ENCODE results near the gene SLC30A4. TPM values are rescaled to one million over a fixed set of nuclear protein-coding genes. Genes with fewer than 3 reads are reported as not detected.

Gene SLC30A4
- total and polyA plus RNA-seq, 2 experiments from 2014 or later: not detected

DNA sequence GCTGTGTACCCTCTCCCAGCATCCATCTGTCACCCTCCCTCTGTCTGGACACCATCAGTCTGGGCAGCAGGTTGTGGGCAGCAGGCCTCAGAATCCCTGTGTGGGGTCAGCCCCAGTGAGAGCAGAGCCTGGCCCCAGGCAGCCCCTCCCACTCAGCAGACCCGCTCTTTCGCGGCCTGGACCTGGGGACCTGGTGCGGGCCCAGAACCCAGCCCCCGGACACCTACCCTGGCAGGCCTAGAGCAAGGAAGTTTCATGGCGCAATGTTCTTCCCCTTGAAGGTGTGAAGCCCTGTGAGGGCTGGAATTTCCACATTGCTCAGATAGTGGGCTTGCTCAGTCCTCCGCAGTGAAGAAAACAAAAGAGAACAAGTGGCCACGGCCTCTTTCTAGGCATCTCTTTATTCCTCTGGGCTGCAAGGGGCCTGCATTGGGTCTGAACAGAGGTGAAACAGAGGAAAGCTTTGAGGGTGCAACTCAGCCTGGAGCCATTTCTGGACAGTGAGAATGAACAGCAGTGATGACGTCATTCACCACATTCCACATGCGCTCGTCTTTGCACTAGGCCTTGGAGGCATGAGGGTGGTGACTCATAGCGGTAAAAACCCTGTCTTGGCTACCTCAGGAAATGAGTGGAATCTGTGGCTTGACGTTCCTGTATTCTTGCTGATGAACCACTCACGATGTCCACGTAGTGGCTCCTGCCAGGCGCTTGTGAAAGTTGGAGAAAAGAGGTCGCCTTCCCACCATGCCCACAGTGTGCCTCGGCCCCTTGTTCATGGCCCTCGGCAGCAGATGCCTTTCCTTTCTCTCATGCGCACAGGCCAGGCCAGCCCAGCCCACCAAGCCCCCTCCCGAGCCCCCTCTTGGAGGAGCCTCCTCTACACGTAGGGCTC lies 66.1 kb downstream of the SLC30A4 start:
- DNase-seq (ENCODE audit: low spot score): no peak
- Histone ChIP-seq H3K4me3 (no peak overlapping the region), H4K20me1 (replicated peaks; ENCODE audit: insufficient read depth) (peaks cover 9% of the 10 kb centered on the region; the same call in 1 of the 2 replicates), H3K79me2 (replicated peaks; ENCODE audit: insufficient read depth) (no peaks in the 10 kb centered on the region), H3K4me2 (no peak overlapping the region), H2AFZ (no peak overlapping the region), H3F3A (replicated peaks; ENCODE audit: low read depth) (no peaks in the 10 kb centered on the region), H3K36me3 (ENCODE audit: insufficient read depth) (no peaks in the 10 kb centered on the region), H3K27me3 (ENCODE audit: insufficient read depth) (peaks cover 29% of the 10 kb centered on the region), H3K9me2 (ENCODE audit: insufficient read depth) (no peaks in the 10 kb centered on the region), H3K27ac (ENCODE audit: low read depth) (no peak overlapping the region), H3K4me1 (ENCODE audit: insufficient read depth) (peaks cover 5% of the 10 kb centered on the region; the same call in 1 of the 2 replicates)
- Mint-ChIP-seq H3K4me1 (peaks cover 12% of the 10 kb centered on the region; the same call in 2 of the 3 replicates), H3K9me3 (peaks cover 29% of the 10 kb centered on the region), H3K36me3 (ENCODE audit: low read depth) (peaks cover 12% of the 10 kb centered on the region; the same call in 2 of the 3 replicates), H3K4me3 (no peak overlapping the region), H3K27me3 (ENCODE audit: insufficient read depth, low read depth, poor library complexity) (peaks cover 20% of the 10 kb centered on the region), H3K27ac (no peak overlapping the region)
- no peak for ATAC-seq
- TF ChIP-seq EZH2 (IDR thresholded peaks at IDR 0.05; ENCODE audit: low read depth, unreplicated experiment) (no peak), CTCF (conservative IDR thresholded peaks at IDR 0.05; ENCODE audit: low read depth in 2 of 2) (no peak), ZNF462 (CRISPR knock-in tag; IDR thresholded peaks at IDR 0.05) (no peak), ZNF331 (CRISPR knock-in tag; IDR thresholded peaks at IDR 0.05; ENCODE audit: low read depth) (no peak), STAT1 (IDR thresholded peaks at IDR 0.05; ENCODE audit: unreplicated experiment) (no peak), POLR2AphosphoS5 (IDR thresholded peaks at IDR 0.05; ENCODE audit: low read depth) (no peak), ZNF114 (CRISPR knock-in tag; IDR thresholded peaks at IDR 0.05) (no peak), EZH2phosphoT487 (IDR thresholded peaks at IDR 0.05; ENCODE audit: unreplicated experiment) (no peak), NANOG (IDR thresholded peaks at IDR 0.05; ENCODE audit: borderline replicate concordance) (no peak), CREB1 (CRISPR knock-in tag; IDR thresholded peaks at IDR 0.05; ENCODE audit: low read depth) (no peak), JUNB (IDR thresholded peaks at IDR 0.05; ENCODE audit: unreplicated experiment) (no peak)
- TF ChIP-seq, protein P1, sequence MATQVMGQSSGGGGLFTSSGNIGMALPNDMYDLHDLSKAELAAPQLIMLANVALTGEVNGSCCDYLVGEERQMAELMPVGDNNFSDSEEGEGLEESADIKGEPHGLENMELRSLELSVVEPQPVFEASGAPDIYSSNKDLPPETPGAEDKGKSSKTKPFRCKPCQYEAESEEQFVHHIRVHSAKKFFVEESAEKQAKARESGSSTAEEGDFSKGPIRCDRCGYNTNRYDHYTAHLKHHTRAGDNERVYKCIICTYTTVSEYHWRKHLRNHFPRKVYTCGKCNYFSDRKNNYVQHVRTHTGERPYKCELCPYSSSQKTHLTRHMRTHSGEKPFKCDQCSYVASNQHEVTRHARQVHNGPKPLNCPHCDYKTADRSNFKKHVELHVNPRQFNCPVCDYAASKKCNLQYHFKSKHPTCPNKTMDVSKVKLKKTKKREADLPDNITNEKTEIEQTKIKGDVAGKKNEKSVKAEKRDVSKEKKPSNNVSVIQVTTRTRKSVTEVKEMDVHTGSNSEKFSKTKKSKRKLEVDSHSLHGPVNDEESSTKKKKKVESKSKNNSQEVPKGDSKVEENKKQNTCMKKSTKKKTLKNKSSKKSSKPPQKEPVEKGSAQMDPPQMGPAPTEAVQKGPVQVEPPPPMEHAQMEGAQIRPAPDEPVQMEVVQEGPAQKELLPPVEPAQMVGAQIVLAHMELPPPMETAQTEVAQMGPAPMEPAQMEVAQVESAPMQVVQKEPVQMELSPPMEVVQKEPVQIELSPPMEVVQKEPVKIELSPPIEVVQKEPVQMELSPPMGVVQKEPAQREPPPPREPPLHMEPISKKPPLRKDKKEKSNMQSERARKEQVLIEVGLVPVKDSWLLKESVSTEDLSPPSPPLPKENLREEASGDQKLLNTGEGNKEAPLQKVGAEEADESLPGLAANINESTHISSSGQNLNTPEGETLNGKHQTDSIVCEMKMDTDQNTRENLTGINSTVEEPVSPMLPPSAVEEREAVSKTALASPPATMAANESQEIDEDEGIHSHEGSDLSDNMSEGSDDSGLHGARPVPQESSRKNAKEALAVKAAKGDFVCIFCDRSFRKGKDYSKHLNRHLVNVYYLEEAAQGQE (IDR thresholded peaks at IDR 0.05; ENCODE audit: unreplicated experiment): no peak
- TF ChIP-seq, protein P2, sequence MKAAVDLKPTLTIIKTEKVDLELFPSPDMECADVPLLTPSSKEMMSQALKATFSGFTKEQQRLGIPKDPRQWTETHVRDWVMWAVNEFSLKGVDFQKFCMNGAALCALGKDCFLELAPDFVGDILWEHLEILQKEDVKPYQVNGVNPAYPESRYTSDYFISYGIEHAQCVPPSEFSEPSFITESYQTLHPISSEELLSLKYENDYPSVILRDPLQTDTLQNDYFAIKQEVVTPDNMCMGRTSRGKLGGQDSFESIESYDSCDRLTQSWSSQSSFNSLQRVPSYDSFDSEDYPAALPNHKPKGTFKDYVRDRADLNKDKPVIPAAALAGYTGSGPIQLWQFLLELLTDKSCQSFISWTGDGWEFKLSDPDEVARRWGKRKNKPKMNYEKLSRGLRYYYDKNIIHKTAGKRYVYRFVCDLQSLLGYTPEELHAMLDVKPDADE (IDR thresholded peaks at IDR 0.05): no peak

Measured in GM23338 (cell line).